ENCODE results near the gene DPP10.
"Not testable (repeated sequence)": the region's sequence is repeated elsewhere in the genome, so short reads cannot be mapped to it uniquely, and the experiment has no call there.

DPP10 gene

DNA sequence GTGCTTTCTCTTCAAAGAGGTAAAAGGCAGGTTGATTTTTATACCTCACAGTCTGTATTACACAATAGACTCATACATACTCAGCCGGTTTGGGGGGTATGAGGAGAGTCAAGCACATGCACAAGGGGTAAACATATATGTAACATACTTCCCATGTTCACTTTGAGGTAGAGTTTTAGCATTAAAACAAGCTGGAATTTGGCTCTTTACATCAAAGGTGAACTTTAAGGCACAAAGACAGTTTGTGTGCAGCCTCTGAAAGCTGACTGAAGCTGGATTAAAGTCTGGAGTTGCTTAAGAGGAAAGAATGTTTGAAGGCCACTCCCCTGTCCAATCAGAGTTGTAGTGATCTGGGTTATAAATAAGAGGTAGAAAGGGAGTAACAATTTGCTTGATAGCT is 282.0 kb downstream of the DPP10 start:
- DNase-seq (ENCODE audit: low spot score), result no peak

GRCh38 chr2:114727012-114727411 is 284.6 kb downstream of the DPP10 start:
- no peak for DNase-seq (ENCODE audit: low spot score)

DNA sequence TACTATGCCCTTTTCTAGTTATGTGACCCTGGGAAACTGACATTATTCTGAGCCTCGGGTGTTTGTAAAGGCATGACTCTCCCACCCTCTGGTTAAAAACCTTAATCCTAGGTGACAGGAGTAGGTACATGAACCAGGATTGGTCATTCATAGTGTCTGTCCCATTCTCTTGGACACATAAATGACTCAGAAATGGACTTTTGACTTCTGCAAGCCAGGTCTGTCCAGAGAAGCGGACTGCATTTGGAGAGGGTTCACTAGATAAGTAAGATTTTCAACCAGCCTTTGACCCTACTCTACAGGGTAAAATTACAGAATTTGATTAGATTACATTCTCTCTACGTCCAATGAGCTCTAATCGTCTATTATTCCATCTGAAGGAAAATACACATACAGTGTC is 285.9 kb downstream of the DPP10 start:
- DNase-seq (ENCODE audit: low spot score), result no peak

GRCh38 chr2:114729026-114729425 is 286.6 kb downstream of the DPP10 start:
- DNase-seq (ENCODE audit: low spot score), result no peak

GRCh38 chr2:114735126-114735525 is 292.7 kb downstream of the DPP10 start:
- DNase-seq (ENCODE audit: low spot score), result no peak

DNA sequence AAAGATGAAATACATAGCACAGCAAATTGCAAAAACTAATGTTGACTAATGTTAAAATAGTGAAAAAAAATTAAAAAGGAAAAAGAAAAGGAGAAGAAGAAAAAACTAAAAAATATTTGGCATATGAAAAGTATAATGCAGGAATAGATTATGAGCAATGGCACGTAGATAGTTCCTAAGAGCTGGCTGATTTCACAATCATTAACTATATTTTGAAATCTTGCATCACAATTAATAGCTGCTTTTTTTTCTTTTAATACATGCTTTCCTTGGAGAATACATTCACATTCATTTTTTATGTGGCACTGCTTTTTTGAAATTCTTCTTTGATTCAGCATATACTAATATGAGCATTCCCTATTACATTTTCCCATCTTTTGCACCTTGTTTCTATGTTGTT is 299.8 kb downstream of the DPP10 start:
- DNase-seq (ENCODE audit: low spot score), result no peak

DNA sequence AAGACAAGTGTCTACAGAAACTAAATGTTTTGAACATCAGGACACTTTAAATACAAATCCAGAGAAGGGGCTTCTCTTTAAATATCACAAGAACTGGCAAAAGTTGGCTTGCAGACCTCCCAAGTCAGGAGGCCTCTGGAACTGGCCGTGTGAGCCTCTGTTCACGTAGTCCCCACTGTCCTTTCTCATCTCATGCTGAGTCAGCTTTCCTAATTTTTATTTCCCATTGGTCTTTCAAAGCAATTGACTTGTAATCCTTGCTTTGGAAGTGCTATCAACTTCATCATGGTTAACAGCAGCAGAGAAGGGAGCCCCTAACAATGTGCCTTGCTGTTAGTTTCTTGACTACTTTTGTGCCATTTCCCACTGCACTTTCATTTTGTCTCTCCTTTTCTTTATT is 303.3 kb downstream of the DPP10 start:
- no peak for DNase-seq (ENCODE audit: low spot score)

DNA sequence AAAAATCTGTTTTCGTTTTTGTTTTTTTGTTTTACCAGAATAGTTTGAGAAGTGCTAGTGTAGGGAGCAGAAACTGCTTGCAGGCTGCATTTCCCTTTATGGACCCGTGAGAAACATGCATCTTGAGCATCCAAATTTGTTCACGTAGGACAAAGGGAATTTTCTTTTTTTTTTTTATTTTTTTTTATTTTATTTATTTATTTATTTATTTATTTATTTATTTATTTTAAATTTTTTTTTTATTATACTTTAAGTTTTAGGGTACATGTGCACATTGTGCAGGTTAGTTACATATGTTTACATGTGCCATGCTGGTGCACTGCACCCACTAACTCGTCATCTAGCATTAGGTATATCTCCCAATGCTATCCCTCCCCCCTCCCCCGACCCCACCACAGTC is 305.7 kb downstream of the DPP10 start:
- not testable (repeated sequence) for DNase-seq (ENCODE audit: low spot score)

- no peak for DNase-seq (ENCODE audit: low spot score)
These were observed 310.0 kb downstream of the DPP10 start for GRCh38 chr2:114752425-114752824.

DNA sequence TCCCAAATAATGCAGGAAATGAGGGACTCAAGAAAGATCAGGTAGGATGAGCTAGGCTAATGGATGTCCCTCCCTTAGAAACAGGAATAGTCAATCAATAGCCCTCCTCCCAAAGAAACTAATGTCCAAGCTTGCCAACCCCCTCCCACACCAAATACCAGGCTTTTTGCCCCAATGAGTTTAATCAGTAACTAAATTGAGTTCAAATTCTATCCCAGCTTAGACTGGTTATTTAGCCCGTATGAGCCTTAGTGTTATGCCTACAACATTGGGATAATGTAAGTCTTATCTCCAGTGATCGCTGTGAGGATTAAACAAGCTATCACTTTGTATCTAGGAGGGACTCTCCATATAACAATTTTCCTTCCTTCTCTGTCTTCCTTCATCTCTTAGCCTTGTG is 310.7 kb downstream of the DPP10 start:
- no peak for DNase-seq (ENCODE audit: low spot score)

GRCh38 chr2:114754907-114755563 is 312.6 kb downstream of the DPP10 start:
- DNase-seq (ENCODE audit: low spot score), result no peak

DNA sequence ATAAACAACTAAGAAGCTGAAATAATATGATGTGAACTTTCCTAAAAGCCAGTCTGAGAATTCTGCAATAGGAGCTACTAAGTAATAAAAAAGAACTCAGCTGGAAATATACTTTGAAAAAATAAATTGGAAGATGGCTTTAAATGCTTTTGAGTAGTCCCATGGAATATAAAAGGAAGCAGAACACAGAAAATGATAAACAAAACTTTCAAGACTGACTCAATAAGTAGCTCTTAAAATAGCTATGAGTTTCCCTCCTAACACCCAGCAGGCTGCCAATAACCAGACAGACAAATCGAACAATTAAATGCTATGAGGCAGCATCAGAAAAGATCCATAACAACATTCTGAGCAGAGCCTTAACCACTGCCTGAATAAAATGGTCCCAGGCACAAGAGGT is 319.9 kb downstream of the DPP10 start:
- DNase-seq (ENCODE audit: low spot score), result no peak

DNA sequence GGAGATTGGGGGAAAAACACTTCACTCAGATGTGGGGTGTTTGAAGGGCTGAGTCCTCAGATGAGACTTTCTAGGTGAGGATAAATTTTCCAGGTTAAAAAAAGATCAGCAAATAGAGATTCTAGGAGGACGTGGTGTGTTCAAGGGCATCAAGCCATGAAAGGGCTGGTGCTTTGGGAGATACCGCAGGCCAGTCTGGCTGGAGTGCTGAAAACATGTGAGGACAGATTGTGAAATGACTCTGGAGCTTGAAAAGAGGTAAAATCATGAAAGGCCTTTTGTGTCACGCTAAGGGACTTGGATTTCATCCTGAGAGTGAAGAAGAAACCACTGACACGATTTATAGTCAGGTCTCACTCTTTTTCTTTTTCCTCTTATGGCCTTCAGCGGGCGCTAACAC is 320.5 kb downstream of the DPP10 start:
- no peak for DNase-seq (ENCODE audit: low spot score)

DNA sequence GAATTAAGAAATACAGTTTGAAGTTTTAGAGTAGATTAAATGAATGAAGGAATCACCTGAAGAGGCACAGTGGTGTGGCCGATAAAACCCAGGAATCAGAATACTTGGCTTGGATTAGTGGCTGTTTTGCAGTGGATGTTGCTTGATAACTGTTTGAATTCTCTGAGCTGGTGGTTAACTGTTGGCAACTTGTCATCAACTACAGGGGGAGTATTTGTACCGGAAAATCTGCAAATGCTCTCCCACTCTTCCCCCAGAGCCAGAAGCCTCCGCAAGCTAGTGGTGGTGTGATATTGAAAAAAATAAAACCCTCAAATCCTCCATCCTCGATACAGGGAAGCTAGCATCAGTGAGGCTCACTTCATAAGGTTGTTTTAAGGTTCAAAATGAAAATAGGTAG is 326.7 kb downstream of the DPP10 start:
- no peak for DNase-seq (ENCODE audit: low spot score)

DNA sequence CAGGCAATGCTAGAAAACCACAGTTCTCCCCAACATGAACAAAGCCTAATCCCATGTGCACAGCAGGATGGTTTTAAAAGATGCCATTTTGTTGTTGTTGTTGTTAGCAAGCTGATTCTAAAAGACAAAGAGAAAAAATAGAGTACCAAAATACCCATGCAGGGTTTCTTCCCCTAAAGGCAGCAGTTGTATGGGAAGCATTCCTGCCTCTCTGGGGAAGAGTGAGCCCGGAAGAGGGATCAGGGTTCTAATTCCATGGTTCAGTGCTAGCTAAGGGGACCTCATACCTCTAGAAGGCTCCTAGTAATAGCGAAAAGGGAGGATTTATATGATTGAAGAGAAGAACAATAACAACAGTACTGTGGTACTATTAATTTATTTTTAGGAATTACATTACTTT is 327.6 kb downstream of the DPP10 start:
- no peak for DNase-seq (ENCODE audit: low spot score)

- DNase-seq (ENCODE audit: low spot score), result no peak
These were observed 341.6 kb downstream of the DPP10 start for GRCh38 chr2:114784046-114784445.

- no peak for DNase-seq (ENCODE audit: low spot score)
These were observed 342.6 kb downstream of the DPP10 start for GRCh38 chr2:114784890-114785583.

DNA sequence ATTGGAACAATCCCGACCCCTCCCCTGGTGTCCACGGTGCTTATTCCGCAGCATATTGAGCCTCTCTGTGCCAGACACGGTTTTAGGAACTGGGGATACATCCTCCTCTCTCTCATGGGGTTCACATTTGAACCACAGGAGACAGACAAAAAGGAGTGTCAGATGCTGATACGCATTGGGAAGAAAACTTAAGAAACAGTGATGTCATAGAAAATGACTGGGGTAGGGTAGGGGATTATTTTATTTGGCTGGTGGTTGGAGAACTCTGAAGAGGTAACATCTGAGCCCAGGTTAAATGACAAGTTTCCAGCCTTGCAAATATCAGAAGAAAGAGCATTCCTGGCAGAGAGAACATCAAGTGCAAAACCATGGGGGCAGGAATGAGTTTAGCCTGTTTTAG is 344.5 kb downstream of the DPP10 start:
- no peak for DNase-seq (ENCODE audit: low spot score)

DNA sequence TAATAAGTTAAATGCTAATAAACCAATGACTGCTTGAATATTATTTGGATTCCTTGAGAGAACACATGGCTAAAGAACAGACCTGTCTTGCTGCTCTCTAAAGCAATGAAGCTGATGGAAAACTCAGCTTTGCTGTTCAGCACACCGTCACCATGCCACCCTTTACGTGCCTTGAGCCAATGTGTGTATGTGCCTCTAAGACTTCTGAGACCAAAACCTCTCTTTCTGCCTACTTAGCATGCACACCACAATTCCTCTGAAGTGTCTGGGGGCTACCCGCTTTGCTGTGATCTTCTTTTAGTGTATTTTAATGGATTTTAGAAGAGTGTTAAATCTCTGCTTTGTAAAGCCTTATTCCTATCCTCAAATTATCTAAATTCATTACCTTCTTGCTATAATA is 345.0 kb downstream of the DPP10 start:
- no peak for DNase-seq (ENCODE audit: low spot score)

DNA sequence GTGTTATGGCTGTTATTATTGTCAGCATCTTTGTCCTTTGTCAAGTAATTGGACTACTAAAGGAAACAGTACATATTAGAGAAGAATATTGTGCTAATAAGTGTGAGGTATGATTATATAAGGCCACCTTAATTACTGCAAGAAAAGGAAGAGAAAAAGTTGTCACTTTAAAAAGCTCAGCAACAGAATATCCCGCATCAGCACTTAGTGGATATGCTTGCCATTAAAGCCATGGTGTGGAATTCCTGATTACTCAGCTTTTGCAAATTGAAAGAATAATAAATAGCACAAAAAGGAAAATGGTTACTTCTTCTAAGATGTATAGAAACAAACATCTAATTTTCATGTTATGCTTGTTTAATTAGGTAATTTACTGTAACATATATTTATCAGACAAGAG is 347.5 kb downstream of the DPP10 start:
- no peak for DNase-seq (ENCODE audit: low spot score)

- no peak for DNase-seq (ENCODE audit: low spot score)
These were observed 355.1 kb downstream of the DPP10 start for GRCh38 chr2:114797540-114797939.

DNA sequence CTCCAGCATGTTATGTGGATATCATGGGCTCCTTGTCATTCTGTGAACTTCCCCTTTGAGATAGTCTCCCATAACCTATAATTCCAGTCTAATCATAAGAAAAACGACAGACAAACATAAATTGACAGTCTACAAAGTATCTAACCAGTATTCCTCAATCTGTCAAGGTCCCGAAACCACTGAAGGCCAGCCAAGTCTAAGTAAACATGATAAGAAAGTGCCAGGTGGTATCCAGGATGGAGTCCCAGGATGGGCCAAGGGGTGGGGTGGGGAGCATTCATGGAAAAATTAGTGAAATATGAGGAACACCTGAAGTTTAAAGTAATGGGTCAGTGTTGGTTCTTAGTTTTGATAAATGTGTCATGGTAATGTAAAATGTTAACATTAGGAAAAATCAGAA is 355.5 kb downstream of the DPP10 start:
- DNase-seq (ENCODE audit: low spot score), result no peak

- no peak for DNase-seq (ENCODE audit: low spot score)
These were observed 357.9 kb downstream of the DPP10 start for GRCh38 chr2:114800371-114800770.

GRCh38 chr2:114805195-114805594 is 362.8 kb downstream of the DPP10 start:
- no peak for DNase-seq (ENCODE audit: low spot score)

Measured in left forelimb (tissue), 1 donor.